ENCODE measurements around the gene UGT1A7.

The UGT1A7 gene

DNA sequence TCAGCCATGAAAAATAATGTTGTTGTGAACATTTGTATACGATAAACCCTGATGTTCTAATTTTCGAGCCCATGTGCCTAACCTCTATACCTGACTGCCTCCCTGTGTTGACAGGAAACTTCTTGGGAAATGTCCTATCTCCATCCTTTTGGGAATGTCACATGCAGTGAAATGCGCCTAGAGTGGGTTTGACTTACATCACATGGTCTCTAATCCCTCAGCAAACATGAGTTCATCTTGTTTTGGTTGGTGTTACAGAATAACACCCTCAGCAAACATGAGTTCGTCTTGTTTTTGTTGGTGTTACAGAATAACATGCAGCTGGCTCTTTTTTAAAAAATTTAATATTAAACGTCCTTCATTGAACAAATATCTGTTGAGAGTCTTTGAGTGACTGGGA is 6.6 kb downstream of the UGT1A7 start:
- peaks cover 5% of the 10 kb centered on the region for H3K27me3 Mint-ChIP-seq (ENCODE audit: low read depth)
- no peak overlapping the region for H3K27ac Mint-ChIP-seq
- TF ChIP-seq, protein P1, sequence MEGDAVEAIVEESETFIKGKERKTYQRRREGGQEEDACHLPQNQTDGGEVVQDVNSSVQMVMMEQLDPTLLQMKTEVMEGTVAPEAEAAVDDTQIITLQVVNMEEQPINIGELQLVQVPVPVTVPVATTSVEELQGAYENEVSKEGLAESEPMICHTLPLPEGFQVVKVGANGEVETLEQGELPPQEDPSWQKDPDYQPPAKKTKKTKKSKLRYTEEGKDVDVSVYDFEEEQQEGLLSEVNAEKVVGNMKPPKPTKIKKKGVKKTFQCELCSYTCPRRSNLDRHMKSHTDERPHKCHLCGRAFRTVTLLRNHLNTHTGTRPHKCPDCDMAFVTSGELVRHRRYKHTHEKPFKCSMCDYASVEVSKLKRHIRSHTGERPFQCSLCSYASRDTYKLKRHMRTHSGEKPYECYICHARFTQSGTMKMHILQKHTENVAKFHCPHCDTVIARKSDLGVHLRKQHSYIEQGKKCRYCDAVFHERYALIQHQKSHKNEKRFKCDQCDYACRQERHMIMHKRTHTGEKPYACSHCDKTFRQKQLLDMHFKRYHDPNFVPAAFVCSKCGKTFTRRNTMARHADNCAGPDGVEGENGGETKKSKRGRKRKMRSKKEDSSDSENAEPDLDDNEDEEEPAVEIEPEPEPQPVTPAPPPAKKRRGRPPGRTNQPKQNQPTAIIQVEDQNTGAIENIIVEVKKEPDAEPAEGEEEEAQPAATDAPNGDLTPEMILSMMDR (IDR thresholded peaks at IDR 0.05; ENCODE audit: unreplicated experiment in 3 of 3): no peak
- no peaks in the 10 kb centered on the region for H3K9me3 Mint-ChIP-seq
- H3K4me3 Mint-ChIP-seq: no peak overlapping the region
- H3K4me1 Mint-ChIP-seq: no peaks in the 10 kb centered on the region
- no peaks in the 10 kb centered on the region for H3K36me3 Mint-ChIP-seq (ENCODE audit: low read depth)

- Mint-ChIP-seq H3K4me1 (no peaks in the 10 kb centered on the region), H3K27ac (no peak overlapping the region), H3K27me3 (ENCODE audit: low read depth) (peaks cover 5% of the 10 kb centered on the region), H3K9me3 (no peaks in the 10 kb centered on the region), H3K4me3 (no peak overlapping the region), H3K36me3 (ENCODE audit: low read depth) (no peaks in the 10 kb centered on the region)
- TF ChIP-seq, protein P1 (IDR thresholded peaks at IDR 0.05; ENCODE audit: unreplicated experiment in 3 of 3): no peak
These were observed 7.3 kb downstream of the UGT1A7 start for GRCh38 chr2:233689031-233689430.

DNA sequence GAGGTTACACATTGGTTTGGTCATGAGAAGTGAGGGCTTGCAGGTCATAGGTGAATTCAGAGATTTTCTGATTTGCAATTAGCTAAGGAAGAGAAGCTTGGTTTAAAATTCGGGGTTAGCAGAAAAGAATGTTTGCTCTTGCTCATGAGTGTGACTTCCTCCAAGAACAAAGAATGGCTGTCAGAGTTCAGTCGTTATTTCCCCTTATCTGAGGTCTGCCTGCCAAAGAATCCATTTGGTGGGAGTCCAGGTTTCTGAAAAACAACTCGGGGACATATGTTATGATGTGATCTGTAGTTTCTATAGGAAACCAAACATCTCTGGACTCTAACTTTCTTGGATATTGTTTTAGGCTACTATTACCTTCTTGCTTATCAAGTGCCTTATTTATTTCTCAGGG is 7.8 kb downstream of the UGT1A7 start:
- Mint-ChIP-seq H3K36me3 (ENCODE audit: low read depth) (no peaks in the 10 kb centered on the region), H3K9me3 (no peaks in the 10 kb centered on the region), H3K27ac (no peak overlapping the region), H3K4me1 (no peaks in the 10 kb centered on the region), H3K4me3 (no peak overlapping the region), H3K27me3 (ENCODE audit: low read depth) (peaks cover 5% of the 10 kb centered on the region)
- TF ChIP-seq, protein P1 (IDR thresholded peaks at IDR 0.05; ENCODE audit: unreplicated experiment in 3 of 3): no peak

DNA sequence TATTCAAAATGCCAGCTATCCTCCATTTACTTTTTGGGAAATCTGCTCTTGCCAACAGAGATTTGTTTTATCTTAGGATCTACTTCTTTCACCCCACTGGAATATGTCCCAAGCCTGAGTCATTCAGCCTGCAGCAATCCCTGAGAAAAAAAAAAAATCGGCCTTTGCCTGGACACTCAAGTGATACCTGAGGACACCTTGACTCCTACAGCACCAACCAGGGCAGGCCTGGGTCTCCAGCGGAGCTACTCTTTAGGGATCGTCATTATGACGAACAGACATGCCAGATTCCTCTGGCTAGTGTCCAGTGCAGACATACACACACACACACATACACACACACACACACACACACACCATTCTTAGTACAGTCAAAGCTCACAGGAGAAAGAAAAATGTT is 8.7 kb downstream of the UGT1A7 start:
- peaks cover 5% of the 10 kb centered on the region for H3K27me3 Mint-ChIP-seq (ENCODE audit: low read depth)
- H3K27ac Mint-ChIP-seq: no peak overlapping the region
- TF ChIP-seq, protein P1 (IDR thresholded peaks at IDR 0.05; ENCODE audit: unreplicated experiment in 3 of 3): no peak
- no peaks in the 10 kb centered on the region for H3K36me3 Mint-ChIP-seq (ENCODE audit: low read depth)
- H3K9me3 Mint-ChIP-seq: no peaks in the 10 kb centered on the region
- H3K4me1 Mint-ChIP-seq: no peaks in the 10 kb centered on the region
- H3K4me3 Mint-ChIP-seq: no peak overlapping the region

DNA sequence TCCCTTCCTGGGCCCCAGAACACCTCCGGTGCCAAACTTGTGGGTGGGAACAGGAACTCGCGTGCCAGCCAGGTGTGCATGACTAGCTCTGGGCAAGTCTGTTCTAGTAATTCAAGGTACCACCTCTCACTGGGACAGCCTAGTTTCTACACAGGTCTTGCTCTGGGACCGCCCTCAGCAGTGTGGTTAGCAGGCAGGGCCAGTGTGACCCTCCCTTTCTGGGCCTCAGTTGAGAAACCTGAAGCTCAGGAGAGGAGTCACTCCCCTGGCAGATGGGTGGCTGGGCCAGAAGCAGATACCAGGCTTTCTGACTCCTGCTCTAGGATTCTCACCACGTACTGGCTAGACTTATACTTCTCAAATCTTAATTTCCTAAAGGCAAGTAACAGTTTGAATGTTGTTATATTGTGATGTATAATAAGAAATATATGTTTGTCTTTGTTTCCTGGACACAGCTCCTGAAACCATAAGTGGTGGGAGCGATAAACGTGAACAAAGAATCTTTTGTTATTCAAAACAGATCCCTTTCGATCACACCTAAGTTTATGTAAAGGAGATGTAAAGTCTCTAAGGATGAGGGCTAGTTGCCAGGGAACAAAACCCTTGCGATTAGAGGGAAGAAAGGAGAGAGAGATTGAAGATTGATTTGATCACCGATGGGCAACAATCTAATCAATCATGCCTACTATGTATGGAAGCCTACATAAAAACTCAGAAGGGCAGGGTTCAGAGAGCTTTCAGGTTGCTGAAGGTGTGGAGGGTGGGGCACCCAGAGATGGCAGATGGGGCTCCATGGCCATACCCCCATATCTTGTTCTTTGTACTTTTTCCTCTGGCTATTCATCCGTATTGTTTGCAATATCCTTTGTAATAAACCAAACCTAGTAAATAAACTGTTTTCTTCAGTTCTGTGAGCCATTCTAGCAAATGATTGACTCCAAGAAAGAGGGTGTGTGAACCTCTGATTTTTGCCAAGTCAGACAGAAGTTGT is 10.0 kb downstream of the UGT1A7 start:
- Mint-ChIP-seq H3K36me3 (ENCODE audit: low read depth) (no peaks in the 10 kb centered on the region), H3K27ac (peak overlapping the region; percentile 14 to 55 (median 31)), H3K4me1 (no peaks in the 10 kb centered on the region), H3K9me3 (no peaks in the 10 kb centered on the region), H3K27me3 (ENCODE audit: low read depth) (peaks cover 1% of the 10 kb centered on the region), H3K4me3 (no peak overlapping the region)
- TF ChIP-seq, protein P1 (IDR thresholded peaks at IDR 0.05; ENCODE audit: unreplicated experiment in 3 of 3): no peak

GRCh38 chr2:233692648-233693047 is 10.9 kb downstream of the UGT1A7 start, which contains the start of gene UGT1A6:
TSS of gene UGT1A6 (plus strand) at chr2:233692890. CDS start at chr2:233693005, 115 bp downstream.
- TF ChIP-seq, protein P1 (IDR thresholded peaks at IDR 0.05; ENCODE audit: unreplicated experiment in 3 of 3): no peak
- H3K4me1 Mint-ChIP-seq: no peaks in the 10 kb centered on the region
- no peaks in the 10 kb centered on the region for H3K36me3 Mint-ChIP-seq (ENCODE audit: low read depth)
- H3K4me3 Mint-ChIP-seq: no peak within 1 kb of the TSS
- no peaks in the 10 kb centered on the region for H3K27me3 Mint-ChIP-seq (ENCODE audit: low read depth)
- no peaks in the 10 kb centered on the region for H3K9me3 Mint-ChIP-seq
- H3K27ac Mint-ChIP-seq: peak within 1 kb of the TSS; percentile 14 to 55 (median 31)
